Esophagus mucosa (tissue), 1 donor: Measurements from ENCODE around the gene ERBB3. TPM values are rescaled to one million over a fixed set of nuclear protein-coding genes. Genes with fewer than 3 reads are reported as not detected.
"Not testable (repeated sequence)": the region's sequence is repeated elsewhere in the genome, so short reads cannot be mapped to it uniquely, and the experiment has no call there.

ENCODE experiments used
- ATAC-seq: fragments of 200-7000 bp; cut with Tn5 transposase; one replicate; pipeline ENCODE4 v1.9.1; 2020
- total RNA-seq: library from RNA; stranded (reverse); gene quantifications from one replicate; pipeline ENCODE4 v1.2.4, GENCODE V29; 2023
- donor health status: DM: yes; HTN: yes; CAD: no.

ERBB3 gene
- total RNA-seq, 1 donor from 2014 or later: 68.1 TPM

DNA sequence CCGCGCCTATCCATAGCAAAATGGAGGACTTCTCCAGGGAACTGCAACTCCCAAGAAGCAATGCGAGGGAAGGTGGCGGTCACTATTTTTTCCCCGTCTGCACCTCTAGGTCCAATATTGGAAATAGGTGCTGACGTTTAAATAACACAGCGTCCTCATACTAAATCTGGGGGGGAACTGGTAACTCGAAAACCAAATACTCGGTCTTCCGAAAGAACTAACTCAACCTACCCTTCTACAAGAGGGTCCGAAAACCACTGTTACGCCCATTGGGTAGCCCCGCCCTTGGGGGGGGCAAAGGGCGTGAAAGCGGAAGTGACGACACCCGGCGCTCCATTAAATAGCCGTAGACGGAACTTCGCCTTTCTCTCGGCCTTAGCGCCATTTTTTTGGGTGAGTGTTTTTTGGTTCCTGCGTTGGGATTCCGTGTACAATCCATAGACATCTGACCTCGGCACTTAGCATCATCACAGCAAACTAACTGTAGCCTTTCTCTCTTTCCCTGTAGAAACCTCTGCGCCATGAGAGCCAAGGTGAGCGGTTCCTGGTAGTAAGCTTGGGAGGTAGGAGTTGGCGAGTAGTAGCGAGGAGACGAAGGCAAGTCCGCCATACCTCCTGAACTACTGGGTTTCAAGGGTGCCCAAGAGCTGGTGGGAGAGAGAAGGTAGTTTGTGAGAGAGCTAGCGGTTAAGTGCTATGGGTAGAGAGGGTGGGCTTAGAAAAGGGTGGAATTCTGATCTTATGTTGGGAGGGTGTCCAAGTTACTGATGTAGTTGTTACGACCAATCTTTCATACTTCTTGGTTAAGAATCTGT is 36.5 kb downstream of the ERBB3 start, which contains the start of gene RPL41:
Gene RPL41 (plus strand): TSS at position 367 of the 815 bp plus-strand sequence.
- peak; percentile 69 for ATAC-seq

DNA sequence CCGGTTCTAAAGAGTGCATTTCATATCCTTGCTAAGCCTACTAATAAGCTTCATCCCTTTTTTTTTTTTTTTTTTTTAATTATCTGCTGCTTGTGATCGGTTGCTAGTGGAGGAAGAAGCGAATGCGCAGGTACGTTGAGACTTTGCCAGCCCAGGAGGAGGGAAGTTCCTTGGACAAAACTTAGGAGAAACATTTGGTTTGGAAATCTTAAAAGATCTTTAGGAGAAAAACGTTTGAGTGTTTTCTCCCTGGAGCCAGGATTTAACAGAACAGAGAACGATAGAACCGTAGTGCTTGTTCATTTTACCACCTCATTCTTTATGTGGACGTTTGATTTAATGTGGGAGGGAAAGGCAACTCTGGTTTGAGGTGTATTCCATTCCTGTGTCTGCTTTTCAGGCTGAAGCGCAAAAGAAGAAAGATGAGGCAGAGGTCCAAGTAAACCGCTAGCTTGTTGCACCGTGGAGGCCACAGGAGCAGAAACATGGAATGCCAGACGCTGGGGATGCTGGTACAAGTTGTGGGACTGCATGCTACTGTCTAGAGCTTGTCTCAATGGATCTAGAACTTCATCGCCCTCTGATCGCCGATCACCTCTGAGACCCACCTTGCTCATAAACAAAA is 37.2 kb downstream of the ERBB3 start:
- not testable (repeated sequence) for ATAC-seq

DNA sequence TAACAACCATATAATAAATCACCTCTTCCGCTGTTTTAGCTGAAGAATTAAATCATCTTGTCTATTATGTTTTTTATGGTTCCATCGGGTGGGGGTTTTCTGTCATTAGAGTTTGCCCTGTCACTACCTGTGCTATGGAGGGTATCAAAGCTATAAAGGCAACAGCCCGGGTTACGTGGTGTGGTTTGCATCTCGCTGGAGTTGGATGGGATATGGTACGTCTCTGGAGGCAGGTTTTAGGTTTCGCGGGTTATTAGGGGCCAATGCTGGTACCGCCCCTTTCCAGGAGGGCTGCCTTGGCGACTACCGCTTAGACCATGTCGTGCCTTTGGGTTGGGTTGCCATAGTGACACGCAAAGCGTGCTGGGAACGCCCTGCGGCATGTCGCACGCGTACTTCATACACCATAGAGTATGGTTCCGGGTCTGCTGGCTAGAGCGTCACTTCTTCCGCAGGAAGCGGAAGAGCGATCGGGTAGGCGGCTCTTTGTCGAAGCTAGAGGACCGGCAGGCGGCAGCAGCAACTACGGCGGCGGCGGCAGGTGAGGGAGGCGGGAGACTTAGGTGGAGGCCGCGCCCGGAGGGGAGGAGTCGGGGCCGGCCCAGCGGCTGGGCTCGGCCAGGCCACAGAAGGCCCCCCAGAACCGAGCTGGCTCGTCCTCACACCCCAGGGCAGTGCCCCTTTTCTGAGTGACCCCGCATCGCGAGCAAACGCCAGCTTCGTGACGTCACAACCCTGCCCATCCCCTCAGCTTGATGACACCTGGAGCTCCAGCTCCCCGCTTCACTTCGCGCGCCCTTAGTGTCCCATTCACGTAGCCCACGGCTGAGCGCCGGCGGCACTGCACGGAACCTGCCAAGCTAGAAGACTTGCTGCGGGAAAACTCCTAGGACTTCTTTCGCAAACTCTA is 38.1 kb downstream of the ERBB3 start, which contains the start of gene ZC3H10:
Gene ZC3H10 (plus strand): TSS at position 489 of the 910 bp plus-strand sequence. CDS start 2,297 bp downstream, outside the sequence.
- peak; percentile 90 for ATAC-seq

DNA sequence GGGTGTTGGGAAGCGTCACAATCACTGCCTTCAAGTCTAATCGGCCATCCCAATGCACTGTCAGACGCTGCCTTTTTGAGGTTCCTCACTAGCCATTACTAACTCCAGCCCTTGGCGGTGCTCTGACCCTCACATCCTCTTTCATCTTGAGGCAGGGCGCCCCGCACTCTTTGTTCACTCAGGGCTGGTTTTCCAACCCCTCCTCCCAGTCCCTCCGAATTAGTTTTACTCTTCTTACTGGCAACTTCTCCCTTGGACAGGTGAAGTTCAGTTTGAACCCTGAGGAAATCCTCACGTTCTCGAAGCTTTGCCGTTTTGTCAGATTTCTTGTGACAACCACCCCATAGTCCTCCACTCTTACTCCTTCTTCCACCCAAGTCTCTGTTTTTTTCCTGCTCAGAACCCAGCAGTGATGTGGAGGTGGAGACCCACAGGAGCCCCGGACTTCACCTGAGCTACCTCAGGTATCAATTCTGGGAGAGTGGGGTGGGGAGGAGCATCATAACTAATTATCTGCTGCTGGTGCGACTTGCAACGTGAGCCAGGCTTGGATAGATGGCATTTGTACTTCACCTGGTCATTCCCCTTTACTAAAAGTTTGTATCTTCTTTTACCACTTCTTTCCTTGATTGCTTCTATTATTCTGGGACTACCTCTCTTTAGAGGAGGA is 38.9 kb downstream of the ERBB3 start:
- ATAC-seq: no peak

DNA sequence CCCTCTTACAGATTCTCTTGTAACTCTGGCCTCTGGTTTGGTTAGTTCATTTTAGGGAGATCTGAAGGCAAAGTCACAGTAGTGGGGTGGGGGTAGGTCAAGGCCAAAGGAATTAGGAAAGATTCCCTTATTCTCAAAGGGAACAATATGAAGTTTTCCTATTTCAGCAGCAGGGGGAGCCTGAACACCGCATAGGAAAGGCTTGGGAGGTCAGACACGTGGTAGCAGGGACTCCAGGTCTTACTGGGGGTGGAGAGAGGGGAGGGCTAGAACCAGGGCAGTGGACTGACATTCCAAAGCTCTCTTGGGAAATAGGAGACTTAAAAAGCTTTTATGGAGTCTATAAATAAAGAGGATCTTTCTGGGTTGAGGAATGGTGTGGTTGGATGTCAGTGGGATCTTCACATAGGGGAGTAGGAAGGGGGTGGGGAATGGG is 39.4 kb downstream of the ERBB3 start:
- peak; percentile 34 for ATAC-seq

DNA sequence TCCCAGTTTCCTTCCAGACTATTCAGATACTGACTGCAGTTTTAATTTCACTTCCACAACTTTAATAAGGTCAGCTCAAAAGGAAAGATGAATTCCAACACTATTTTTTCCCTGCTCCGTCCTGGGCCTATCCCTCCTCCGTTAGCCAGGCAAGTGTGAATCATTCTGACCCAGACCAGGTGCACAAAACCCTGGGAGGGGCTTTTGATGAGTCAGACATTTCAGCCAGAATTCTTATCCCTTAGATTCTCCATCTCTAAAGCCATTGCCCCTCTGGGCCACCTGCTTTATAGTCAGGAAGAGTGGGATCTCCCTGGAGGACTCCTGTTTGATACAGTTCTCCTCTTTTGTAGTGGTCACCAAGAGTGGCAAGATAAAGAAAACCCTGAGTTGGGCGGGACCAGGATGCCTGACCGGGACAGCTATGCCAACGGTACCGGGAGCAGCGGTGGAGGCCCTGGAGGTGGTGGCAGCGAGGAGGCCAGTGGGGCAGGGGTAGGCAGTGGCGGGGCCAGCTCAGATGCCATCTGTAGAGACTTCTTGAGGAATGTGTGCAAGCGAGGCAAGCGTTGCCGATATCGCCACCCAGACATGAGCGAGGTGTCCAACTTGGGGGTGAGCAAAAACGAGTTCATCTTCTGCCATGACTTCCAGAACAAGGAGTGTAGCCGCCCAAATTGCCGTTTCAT is 40.3 kb downstream of the ERBB3 start:
- no peak for ATAC-seq

DNA sequence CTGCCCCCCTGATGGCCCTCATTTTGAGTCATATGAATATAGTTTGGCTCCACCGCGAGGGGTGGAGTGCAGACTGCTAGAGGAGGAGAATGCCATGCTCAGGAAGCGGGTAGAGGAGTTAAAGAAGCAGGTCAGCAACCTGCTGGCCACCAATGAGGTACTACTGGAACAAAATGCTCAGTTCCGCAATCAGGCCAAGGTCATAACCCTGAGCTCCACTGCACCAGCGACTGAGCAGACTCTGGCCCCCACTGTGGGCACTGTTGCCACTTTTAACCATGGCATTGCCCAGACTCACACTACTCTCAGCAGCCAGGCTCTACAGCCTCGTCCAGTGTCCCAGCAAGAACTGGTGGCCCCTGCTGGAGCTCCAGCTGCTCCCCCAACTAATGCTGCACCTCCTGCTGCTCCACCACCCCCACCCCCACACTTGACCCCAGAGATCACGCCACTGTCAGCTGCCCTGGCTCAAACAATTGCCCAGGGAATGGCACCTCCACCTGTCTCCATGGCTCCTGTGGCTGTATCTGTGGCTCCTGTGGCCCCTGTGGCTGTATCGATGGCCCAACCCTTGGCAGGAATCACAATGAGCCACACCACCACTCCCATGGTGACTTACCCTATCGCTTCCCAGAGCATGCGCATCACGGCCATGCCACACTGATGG is 41.4 kb downstream of the ERBB3 start:
- ATAC-seq: no peak

DNA sequence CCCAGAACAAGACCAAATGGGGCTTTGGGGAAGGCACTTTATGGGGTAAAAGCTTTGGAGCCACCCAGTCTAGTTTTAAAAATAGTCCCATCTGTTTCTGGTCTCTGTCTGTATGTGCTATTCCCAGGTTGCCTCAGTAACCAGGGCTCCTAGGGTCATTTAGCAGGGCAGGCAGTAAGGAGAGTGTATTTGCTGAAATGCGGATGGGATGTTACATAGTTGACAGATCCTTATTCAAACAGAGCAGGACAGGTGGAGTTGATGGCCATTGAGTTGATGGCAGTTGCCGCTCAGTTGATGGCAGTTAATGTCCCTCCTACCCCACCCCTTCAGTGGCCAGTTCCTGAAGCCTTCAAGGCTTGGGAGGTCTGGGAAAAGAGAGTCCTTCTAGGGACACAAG is 42.7 kb downstream of the ERBB3 start:
- no peak for ATAC-seq

DNA sequence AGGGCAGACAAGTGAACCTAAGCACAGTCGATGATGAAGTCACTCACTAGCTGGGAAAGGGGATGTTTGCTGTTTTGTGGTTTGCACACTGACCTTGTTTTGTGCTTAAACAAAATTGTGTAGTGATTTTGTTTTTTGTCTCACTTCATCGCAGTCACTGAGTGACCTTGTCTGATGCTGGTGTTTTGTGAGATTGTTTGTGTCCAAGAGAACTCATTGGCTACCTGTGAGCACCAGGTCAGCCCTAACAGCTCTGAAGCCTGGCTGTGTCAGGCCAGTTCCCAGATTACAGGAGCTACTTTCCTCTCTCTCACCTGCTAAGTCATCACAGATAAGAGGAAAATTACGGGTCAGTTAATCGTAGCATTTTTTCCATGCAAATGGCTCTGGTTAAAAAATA is 44.2 kb downstream of the ERBB3 start:
- no peak for ATAC-seq

DNA sequence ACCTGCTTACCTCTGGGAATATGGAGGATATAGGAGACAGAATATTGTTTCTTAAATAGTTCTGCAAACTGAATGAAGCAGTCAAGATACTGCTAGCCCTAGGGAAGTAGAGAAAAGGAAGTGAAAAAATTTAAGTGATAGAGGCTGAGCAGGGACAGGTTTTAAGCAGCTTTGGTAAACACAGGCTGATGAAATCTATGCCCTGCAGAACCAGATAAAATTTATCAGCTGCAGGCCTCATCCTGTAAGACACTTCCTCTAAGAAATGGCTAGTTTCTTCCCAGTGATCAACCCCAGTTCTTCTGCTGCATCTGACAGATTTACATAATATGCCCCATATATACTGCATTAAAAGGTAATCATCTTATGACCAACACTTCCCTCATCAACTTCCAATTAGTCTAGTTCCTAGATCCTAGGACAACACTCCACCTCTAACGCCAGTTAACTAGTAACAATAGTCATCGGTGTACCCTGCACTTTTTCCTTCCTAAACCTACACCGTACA is 46.8 kb downstream of the ERBB3 start:
- ATAC-seq: no peak

DNA sequence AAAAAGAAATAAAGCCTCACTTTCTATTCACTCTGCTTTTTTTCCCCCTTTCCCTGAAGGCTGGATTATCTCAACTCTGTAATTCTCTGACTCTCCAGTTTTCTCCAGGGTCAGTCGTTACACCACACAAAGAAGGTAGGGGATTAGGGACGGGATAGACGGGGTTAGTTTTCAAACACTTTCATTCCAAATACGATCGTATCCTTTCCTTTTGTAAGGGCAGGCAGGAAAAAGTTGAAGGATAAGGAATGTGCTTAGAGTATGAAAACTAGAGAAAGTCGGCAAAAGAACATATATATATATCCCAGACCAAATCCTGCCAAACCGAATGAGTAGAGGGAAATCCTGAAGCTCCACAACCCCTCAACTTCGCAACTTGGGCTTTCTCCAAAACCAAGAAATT is 47.5 kb downstream of the ERBB3 start:
- ATAC-seq: no peak

DNA sequence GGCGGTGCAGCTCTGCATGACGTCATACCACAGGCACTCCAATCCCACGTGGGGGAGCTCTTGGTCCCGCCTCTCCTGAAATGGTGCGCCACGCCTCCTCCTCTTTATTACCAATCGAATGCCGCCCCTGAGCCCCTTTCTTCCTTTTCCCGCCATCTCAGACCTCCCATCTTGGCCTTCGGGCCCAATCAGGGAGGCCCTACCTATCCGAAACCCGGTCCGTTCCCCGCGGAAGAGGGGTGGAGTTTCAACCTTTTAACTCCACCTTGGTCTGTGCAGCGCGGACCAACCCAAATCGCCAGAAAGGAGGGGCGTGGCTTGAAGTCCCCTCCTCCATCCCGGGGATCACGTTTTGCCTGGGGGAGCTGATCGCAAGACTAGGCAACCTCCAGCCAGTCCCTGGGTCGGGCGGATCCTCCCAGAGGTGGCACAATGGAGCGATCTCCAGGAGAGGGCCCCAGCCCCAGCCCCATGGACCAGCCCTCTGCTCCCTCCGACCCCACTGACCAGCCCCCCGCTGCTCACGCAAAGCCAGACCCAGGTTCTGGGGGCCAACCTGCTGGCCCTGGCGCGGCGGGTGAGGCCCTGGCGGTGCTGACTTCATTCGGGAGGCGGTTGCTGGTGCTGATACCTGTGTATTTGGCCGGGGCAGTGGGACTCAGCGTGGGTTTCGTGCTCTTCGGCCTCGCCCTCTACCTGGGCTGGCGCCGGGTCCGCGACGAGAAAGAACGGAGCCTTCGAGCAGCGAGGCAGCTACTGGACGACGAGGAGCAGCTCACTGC is 48.1 kb downstream of the ERBB3 start, which contains the start of gene ESYT1:
Gene ESYT1 (plus strand): TSS at position 380 of the 782 bp plus-strand sequence. CDS start 53 bp downstream, at position 433.
- ATAC-seq: peak; percentile 95

DNA sequence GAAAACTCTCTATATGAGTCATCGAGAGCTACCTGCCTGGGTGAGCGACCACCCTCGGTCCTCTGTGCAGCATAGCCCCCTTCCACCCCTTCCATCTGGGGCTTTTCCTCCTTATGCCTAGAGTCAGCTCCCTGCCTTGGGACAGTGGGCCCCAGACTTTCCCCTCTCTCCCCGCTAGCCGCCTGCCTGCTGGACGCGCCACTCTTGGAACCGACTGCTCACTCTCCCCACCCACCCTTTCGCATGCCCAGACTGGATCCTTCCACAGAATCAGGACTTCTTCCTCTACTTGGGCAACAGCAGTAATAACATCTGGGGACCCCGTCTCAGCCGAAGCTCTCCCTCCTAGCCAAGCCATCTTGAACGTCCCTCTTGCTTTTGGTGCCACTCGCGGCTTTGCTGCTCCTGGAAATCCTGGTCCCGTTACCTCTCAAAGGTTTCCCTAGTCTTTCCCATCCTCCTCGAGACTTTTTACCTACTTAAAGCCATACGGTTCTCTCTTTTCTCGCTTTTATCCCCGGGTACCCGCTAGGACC is 48.8 kb downstream of the ERBB3 start:
- ATAC-seq: peak; percentile 12

DNA sequence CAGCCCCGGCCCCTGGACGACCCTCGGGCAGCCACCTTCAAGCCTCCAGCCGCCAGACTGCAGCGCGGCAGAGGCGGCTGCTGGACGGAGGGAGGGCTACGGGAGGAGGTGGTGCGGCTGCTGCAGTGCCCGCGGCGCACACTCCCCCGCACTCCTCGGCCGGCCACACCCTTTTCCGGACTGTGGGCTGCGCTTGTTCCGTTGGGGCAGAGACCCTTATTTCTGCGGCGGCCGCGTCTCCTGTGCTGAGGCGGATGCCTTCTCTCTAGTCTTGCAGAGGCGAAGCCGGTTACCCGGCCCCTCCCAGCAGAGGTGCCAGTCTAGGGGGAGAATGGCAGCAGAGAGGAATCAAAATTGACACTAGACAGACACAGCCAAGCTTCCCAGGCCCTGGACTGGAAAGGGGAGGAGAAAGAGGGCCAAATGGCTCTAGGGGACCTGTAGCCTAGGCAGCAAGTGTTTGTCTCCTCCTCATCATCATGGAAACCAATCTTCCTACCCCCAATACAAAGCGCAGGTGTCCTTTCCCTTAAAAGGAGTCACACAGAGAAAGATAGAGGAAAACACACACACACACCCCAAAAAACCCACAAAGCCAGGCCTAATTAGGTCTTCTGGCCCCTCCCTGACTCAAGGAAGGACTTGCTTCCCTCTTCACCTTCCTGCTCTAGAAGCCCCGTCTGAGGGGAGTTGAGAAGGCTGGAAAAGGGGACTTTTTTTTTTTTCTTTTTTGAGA is 49.4 kb downstream of the ERBB3 start:
- ATAC-seq: peak; percentile 9

DNA sequence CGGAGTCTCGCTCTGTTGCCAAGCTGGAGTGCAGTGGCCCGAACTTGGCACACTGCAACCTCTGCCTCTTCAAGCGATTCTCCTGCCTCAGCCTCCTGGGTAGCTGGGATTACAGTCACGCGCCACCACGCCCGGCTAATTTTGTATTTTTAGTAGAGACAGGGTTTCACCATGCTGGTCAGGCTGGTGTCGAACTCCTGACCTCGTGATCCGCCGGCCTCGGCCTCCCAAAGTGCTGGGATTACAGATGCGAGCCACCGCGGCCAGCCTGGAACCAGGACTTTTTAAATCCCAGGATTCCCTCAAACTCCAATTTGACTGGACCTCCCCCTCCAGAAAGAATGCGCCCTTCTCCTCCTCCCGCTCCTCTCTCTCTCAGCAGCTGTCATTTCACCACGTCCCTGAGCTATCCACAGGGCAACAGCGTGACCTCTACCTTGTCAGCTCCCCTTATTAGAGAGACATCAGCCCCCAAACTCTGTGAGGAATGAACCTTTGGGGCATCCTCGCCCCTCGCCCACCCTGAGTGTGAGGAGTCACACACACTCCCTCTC is 50.1 kb downstream of the ERBB3 start:
- no peak for ATAC-seq

DNA sequence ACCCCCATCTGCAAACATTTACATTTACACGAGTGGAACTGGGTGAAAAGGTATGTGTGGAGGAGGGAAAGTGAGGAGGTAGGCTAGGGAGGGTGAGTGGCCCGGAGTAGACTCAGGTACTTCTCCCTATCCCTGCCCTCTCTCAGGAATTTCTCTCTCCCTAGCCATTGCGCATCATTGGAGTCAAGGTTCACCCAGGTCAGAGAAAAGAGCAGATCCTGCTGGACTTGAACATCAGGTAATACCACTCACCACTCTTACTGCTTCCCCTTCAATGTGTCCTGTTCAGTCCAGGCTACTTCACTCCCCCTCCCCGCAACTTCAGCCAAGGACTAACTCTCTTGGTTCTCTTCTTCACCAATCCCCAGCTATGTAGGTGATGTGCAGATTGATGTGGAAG is 50.9 kb downstream of the ERBB3 start:
- no peak for ATAC-seq

DNA sequence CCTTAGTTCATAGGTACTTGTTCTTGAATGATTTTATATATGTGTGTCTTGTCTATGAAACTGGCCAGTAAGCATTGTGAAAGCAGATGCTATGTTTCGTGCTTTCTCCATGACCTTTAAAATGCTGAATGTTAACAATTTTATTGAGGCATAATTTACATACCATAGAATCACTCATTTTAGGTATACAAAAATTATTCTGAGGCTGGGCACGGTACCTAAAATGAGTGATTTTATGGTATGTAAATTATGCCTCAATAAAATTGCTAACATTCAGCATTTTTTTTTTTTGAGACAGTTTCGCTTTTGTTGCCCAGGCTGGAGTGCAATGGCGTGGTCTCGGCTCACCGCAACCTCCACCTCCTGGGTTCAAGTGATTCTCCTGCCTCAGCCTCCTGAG is 54.9 kb downstream of the ERBB3 start:
- no peak for ATAC-seq

DNA sequence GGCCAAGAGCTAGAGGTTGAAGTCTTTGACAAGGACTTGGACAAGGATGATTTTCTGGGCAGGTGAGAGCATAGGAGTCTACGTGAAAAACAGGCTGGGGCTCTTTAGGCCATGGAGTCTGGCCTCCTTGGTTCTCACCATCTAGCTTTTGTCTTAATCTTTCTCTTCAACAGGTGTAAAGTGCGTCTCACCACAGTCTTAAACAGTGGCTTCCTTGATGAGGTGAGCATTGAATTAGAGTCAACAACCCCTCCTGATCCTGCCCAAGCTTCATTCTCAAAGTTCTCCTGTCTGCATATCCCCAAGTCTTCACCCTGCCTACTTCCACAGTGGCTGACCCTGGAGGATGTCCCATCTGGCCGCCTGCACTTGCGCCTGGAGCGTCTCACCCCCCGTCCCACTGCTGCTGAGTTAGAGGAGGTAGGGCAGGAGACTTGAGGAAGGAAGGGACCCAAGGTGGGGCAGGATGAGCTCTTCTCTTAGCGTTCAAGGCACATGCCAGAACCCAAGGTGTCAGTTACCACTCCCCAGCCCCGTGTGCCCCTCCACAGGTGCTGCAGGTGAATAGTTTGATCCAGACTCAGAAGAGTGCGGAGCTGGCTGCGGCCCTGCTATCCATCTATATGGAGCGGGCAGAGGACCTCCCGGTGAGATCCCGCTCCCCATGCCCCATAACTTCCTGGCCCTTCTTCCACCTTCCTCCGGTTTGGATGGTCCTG is 58.0 kb downstream of the ERBB3 start:
- ATAC-seq: no peak
